ENCODE results near the gene RHBDL2. TPM values are rescaled to one million over a fixed set of nuclear protein-coding genes. Genes with fewer than 3 reads are reported as not detected.

The RHBDL2 gene
- total and polyA plus RNA-seq, 10 of the 15 experiments (the other 5 are each of a cell fraction or from before 2014, with no cell fraction given): 0.05 TPM; not detected in 9

GRCh38 chr1:38858833-38859560 is 82.6 kb downstream of the RHBDL2 start (continued):
- TF ChIP-seq NKRF (conservative IDR thresholded peaks at IDR 0.05): peak; percentile 61
- TF ChIP-seq NBN (IDR thresholded peaks at IDR 0.05): 0 out of 2 replicates have a peak, but pooled peaks have one; percentile 12
- no peak for TF ChIP-seq GABPA (IDR thresholded peaks at IDR 0.05; ENCODE audit: low read depth)
- no peak for TF ChIP-seq MEF2A (IDR thresholded peaks at IDR 0.05; ENCODE audit: insufficient read depth, low read depth, low read length)
- no peak for TF ChIP-seq SMAD5 (IDR thresholded peaks at IDR 0.05; ENCODE audit: low read depth)
- peak; percentile 29; the same call in 1 of the 2 replicates for TF ChIP-seq NR2F1 (conservative IDR thresholded peaks at IDR 0.05)
- no peak for TF ChIP-seq MTA2 (IDR thresholded peaks at IDR 0.05; ENCODE audit: low read depth)
- TF ChIP-seq, protein P1, sequence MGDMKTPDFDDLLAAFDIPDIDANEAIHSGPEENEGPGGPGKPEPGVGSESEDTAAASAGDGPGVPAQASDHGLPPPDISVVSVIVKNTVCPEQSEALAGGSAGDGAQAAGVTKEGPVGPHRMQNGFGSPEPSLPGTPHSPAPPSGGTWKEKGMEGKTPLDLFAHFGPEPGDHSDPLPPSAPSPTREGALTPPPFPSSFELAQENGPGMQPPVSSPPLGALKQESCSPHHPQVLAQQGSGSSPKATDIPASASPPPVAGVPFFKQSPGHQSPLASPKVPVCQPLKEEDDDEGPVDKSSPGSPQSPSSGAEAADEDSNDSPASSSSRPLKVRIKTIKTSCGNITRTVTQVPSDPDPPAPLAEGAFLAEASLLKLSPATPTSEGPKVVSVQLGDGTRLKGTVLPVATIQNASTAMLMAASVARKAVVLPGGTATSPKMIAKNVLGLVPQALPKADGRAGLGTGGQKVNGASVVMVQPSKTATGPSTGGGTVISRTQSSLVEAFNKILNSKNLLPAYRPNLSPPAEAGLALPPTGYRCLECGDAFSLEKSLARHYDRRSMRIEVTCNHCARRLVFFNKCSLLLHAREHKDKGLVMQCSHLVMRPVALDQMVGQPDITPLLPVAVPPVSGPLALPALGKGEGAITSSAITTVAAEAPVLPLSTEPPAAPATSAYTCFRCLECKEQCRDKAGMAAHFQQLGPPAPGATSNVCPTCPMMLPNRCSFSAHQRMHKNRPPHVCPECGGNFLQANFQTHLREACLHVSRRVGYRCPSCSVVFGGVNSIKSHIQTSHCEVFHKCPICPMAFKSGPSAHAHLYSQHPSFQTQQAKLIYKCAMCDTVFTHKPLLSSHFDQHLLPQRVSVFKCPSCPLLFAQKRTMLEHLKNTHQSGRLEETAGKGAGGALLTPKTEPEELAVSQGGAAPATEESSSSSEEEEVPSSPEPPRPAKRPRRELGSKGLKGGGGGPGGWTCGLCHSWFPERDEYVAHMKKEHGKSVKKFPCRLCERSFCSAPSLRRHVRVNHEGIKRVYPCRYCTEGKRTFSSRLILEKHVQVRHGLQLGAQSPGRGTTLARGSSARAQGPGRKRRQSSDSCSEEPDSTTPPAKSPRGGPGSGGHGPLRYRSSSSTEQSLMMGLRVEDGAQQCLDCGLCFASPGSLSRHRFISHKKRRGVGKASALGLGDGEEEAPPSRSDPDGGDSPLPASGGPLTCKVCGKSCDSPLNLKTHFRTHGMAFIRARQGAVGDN (IDR thresholded peaks at IDR 0.05): 0 out of 2 replicates have a peak, but pooled peaks have one; percentile 10
- no peak for TF ChIP-seq HDGF (IDR thresholded peaks at IDR 0.05)
- TF ChIP-seq NR2C2 (IDR thresholded peaks at IDR 0.05; ENCODE audit: borderline replicate concordance, control insufficient read depth, insufficient read length, low read depth): no peak
- TF ChIP-seq MTA3 (IDR thresholded peaks at IDR 0.05; ENCODE audit: borderline replicate concordance, low read length): 0 out of 2 replicates have a peak, but pooled peaks have one; percentile 26
- TF ChIP-seq ZZZ3 (IDR thresholded peaks at IDR 0.05; ENCODE audit: control insufficient read depth, insufficient read length, low read depth): no peak
- peak; percentile 24; the same call in 1 of the 2 replicates for TF ChIP-seq RAD51 (IDR thresholded peaks at IDR 0.05)
- TF ChIP-seq, protein P2, sequence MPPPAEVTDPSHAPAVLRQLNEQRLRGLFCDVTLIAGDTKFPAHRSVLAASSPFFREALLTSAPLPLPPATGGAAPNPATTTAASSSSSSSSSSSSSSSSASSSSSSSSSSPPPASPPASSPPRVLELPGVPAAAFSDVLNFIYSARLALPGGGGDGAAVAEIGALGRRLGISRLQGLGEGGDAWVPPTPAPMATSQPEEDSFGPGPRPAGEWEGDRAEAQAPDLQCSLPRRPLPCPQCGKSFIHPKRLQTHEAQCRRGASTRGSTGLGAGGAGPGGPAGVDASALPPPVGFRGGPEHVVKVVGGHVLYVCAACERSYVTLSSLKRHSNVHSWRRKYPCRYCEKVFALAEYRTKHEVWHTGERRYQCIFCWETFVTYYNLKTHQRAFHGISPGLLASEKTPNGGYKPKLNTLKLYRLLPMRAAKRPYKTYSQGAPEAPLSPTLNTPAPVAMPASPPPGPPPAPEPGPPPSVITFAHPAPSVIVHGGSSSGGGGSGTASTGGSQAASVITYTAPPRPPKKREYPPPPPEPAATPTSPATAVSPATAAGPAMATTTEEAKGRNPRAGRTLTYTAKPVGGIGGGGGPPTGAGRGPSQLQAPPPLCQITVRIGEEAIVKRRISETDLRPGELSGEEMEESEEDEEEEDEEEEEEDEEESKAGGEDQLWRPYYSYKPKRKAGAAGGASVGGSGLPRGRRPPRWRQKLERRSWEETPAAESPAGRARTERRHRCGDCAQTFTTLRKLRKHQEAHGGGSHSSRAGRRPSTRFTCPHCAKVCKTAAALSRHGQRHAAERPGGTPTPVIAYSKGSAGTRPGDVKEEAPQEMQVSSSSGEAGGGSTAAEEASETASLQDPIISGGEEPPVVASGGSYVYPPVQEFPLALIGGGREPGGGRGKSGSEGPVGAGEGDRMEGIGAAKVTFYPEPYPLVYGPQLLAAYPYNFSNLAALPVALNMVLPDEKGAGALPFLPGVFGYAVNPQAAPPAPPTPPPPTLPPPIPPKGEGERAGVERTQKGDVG (CRISPR knock-in tag; IDR thresholded peaks at IDR 0.05): no peak
- no peak for TF ChIP-seq ZNF207 (IDR thresholded peaks at IDR 0.05; ENCODE audit: borderline replicate concordance)
- no peak for TF ChIP-seq HSF1 (IDR thresholded peaks at IDR 0.05; ENCODE audit: low read depth, low read length)
- TF ChIP-seq, protein P3, sequence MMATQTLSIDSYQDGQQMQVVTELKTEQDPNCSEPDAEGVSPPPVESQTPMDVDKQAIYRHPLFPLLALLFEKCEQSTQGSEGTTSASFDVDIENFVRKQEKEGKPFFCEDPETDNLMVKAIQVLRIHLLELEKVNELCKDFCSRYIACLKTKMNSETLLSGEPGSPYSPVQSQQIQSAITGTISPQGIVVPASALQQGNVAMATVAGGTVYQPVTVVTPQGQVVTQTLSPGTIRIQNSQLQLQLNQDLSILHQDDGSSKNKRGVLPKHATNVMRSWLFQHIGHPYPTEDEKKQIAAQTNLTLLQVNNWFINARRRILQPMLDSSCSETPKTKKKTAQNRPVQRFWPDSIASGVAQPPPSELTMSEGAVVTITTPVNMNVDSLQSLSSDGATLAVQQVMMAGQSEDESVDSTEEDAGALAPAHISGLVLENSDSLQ (IDR thresholded peaks at IDR 0.05): 0 out of 2 replicates have a peak, but pooled peaks have one; percentile 13
